Lower leg skin (tissue), 3 donors: ENCODE measurements around the gene PMS1.

Source experiments
- POLR2A ChIP-seq, 2 donors: fragments of 450-650 bp; IDR thresholded peaks; one replicate each; pipeline ENCODE4 v1.6.1; 2016 to 2017; ENCODE audit warnings: antibody characterized with exemption in 2 of 2, mild to moderate bottlenecking in 1 of 2, moderate library complexity in 1 of 2
- TF ChIP-seq, protein P1 (sequence below), 3 donors: fragments of 450-650 bp; IDR thresholded peaks; one replicate each; pipeline ENCODE4 v1.5.1; 2016; ENCODE audit warnings: antibody characterized with exemption in 3 of 3, mild to moderate bottlenecking in 3 of 3, moderate library complexity in 2 of 3

DNA sequence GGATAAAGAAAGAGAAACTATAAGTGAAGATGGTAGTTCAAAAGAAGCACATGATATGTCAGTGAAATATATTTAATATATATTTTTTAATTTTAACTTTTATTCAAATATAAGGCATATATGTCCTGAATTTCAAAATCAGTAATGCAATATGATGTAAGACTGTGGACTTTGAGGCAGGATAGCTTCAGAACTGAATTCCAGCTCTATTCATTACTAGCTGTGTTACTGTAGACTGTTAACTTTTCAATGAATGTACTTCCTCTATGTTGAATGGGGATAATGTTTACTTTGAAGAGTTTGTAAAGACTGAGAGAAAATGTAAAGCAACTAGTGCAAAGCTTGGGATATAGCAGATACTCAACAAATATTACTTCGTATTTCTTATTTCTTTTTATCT is 112.6 kb downstream of the PMS1 start:
- TF ChIP-seq, protein P1, sequence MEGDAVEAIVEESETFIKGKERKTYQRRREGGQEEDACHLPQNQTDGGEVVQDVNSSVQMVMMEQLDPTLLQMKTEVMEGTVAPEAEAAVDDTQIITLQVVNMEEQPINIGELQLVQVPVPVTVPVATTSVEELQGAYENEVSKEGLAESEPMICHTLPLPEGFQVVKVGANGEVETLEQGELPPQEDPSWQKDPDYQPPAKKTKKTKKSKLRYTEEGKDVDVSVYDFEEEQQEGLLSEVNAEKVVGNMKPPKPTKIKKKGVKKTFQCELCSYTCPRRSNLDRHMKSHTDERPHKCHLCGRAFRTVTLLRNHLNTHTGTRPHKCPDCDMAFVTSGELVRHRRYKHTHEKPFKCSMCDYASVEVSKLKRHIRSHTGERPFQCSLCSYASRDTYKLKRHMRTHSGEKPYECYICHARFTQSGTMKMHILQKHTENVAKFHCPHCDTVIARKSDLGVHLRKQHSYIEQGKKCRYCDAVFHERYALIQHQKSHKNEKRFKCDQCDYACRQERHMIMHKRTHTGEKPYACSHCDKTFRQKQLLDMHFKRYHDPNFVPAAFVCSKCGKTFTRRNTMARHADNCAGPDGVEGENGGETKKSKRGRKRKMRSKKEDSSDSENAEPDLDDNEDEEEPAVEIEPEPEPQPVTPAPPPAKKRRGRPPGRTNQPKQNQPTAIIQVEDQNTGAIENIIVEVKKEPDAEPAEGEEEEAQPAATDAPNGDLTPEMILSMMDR (IDR thresholded peaks at IDR 0.05): no peak
- TF ChIP-seq POLR2A (IDR thresholded peaks at IDR 0.05): no peak
